ENCODE measurements around the gene CORT. TPM values are rescaled to one million over a fixed set of nuclear protein-coding genes. Genes with fewer than 3 reads are reported as not detected.

CORT gene
- total RNA-seq, 2 donors from 2014 or later, result 0.33 TPM; not detected in 1

DNA sequence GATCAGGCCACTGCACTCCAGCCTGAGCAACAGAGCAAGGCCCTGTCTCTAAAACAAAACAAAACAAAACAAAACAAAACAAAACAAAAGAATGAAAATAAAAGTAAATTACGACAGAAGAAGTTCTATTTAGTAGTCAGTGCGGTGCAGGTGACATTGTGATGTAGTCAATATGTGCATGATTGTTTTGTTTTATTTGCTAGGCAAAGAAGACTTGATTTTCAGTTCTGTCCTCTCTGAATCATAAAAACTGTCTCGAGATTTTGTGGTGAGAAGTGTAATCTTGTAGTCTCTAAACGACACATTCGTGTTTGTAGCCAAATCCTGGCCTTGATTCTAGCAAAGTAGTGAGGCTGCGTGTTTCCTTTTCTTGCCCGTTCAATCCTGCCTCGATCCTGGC lies 48.4 kb downstream of the CORT start:
- DNase-seq (ENCODE audit: low spot score), result no peak
- intact Hi-C loops (cut with DNase I), result loop anchor here in 1 of 2 donors (5.0 to 10.0 kb wide), 2 partner anchors 369 to 447 kb away; no protein-coding TSS in a partner anchor

Other genes starting within 250 kb of the CORT start
- 10 to 100 TPM; 47.9 to 79.4 TPM for gene KIF1B, start 239.5 kb upstream of the CORT start, total RNA-seq
- gene PGD, start 51.0 kb upstream of the CORT start, total RNA-seq, result 10 to 100 TPM; 41.6 to 60.4 TPM
- gene CENPS, start 19.6 kb upstream of the CORT start, total RNA-seq, result 1 to 10 TPM; 7.2 to 7.8 TPM
- 10 to 100 TPM; 21.5 to 24.4 TPM for gene DFFA, start 22.5 kb downstream of the CORT start, total RNA-seq
- 10 to 100 TPM; 12.8 to 15.0 TPM for gene PEX14, start 24.9 kb downstream of the CORT start, total RNA-seq

Data from posterior vena cava (tissue), 2 donors.